Hepatocyte (in vitro differentiated cells): Measurements from ENCODE around the gene COL4A1.

ENCODE experiments used
- CTCF ChIP-seq: fragments of 200-600 bp; sonication (generic); IDR thresholded peaks from 2 replicates; pipeline ENCODE4 v1.5.1; 2016; ENCODE audit warnings: antibody characterized with exemption, mild to moderate bottlenecking; ENCODE audit not compliant: poor library complexity
- EZH2 ChIP-seq: fragments of 200-600 bp; sonication (generic); IDR thresholded peaks from 2 replicates; pipeline ENCODE4 v1.6.1; 2016; ENCODE audit warnings: antibody characterized with exemption, mild to moderate bottlenecking, borderline replicate concordance
- EZH2phosphoT487 ChIP-seq: fragments of 200-600 bp; sonication (generic); IDR thresholded peaks from one replicate; pipeline ENCODE4 v1.6.1; 2018; ENCODE audit warnings: antibody characterized with exemption, mild to moderate bottlenecking, low read depth, moderate library complexity; ENCODE audit not compliant: unreplicated experiment, severe bottlenecking

DNA sequence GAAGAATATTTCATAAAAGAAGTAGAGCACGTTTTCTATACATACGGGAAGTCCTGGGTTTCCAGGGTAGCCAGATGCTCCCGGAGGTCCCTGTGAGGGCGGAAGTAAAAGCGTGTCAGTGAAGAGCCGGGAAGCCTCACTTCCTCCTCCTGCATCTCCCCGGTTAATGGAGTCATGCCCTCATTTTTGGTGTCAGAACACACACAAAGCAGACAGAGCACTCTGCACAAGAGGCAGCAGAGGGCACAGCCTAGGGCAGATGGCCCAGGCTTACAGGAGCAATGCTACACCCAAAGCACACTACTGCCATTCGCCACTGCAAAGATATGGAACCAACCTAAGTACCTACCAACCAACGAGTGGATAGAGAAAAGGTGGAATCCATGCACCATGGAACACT lies 94.4 kb downstream of the COL4A1 start:
- TF ChIP-seq CTCF = no peak
- no peak for TF ChIP-seq EZH2phosphoT487
- TF ChIP-seq EZH2 = no peak
